ENCODE data around the gene CARD9.

CARD9 gene

GRCh38 chr9:136402067-136402466, 28.6 kb upstream of the CARD9 start:
- no peak for DNase-seq

GRCh38 chr9:136401173-136401922, 27.9 kb upstream of the CARD9 start:
- DNase-seq, result no peak

- peak; percentile 8 to 85 (median 65) for DNase-seq
Measured at GRCh38 chr9:136400038-136400834, 26.8 kb upstream of the CARD9 start, which contains the start of gene SNAPC4. Gene SNAPC4 (minus strand): TSS chr9:136400170. CDS start chr9:136398428, 1,742 bp downstream.

GRCh38 chr9:136399176-136400037, 25.9 kb upstream of the CARD9 start:
- DNase-seq, result no peak

- DNase-seq, result no peak
Measured at GRCh38 chr9:136398286-136398685, 24.8 kb upstream of the CARD9 start.

GRCh38 chr9:136397643-136398042, 24.2 kb upstream of the CARD9 start:
- DNase-seq, result no peak

- DNase-seq, result no peak
Measured at GRCh38 chr9:136396219-136396515, 22.7 kb upstream of the CARD9 start.

- no peak for DNase-seq
Measured at GRCh38 chr9:136395345-136396218, 22.1 kb upstream of the CARD9 start.

- no peak for DNase-seq
Measured at GRCh38 chr9:136395020-136395340, 21.5 kb upstream of the CARD9 start.

- DNase-seq, result no peak
Measured at GRCh38 chr9:136394312-136395019, 21.0 kb upstream of the CARD9 start.

GRCh38 chr9:136393531-136393930, 20.1 kb upstream of the CARD9 start:
- DNase-seq, result no peak

GRCh38 chr9:136392538-136393449, 19.3 kb upstream of the CARD9 start:
- DNase-seq, result no peak

- DNase-seq, result no peak
Measured at GRCh38 chr9:136391737-136392537, 18.5 kb upstream of the CARD9 start.

GRCh38 chr9:136389396-136389795, 15.9 kb upstream of the CARD9 start:
- DNase-seq, result peak in 2 of 51 donors; percentile 16 to 35

GRCh38 chr9:136387217-136387616, 13.7 kb upstream of the CARD9 start:
- no peak for DNase-seq

- DNase-seq, result no peak
Measured at GRCh38 chr9:136386018-136386417, 12.5 kb upstream of the CARD9 start.

GRCh38 chr9:136385015-136385414, 11.5 kb upstream of the CARD9 start:
- DNase-seq, result no peak

- no peak for DNase-seq
Measured at GRCh38 chr9:136383436-136383835, 10.0 kb upstream of the CARD9 start.
